WTC11 (cell line): Measurements from ENCODE around the gene ANXA11. TPM values are rescaled to one million over a fixed set of nuclear protein-coding genes. Genes with fewer than 3 reads are reported as not detected.

Experiments used
- ATAC-seq: fragments of 200-7000 bp; cut with Tn5 transposase; 2 replicates; pipeline ENCODE4 v1.10.0; 2021; ENCODE audit warnings: mild to moderate bottlenecking, moderate library complexity
- CTCF ChIA-PET: fragments of 300-600 bp; sonication (Branson Sonifier 250); formaldehyde crosslinking; loops from one replicate; lab custom pipeline; 2021; ENCODE audit warnings: antibody characterized with exemption; lab: Charles Lee
- POLR2A ChIA-PET: fragments of 350-600 bp; sonication (Branson Sonifier 250); formaldehyde crosslinking; loops from one replicate; lab custom pipeline; 2021; ENCODE audit warnings: antibody characterized with exemption; lab: Charles Lee
- DNase-seq: peaks from one replicate; pipeline ENCODE4 v3.0.0; 2021; ENCODE audit warnings: low spot score
- H3K27ac Mint-ChIP-seq: 2 replicates; pipeline ENCODE4 v1.8.0; 2021; ENCODE audit warnings: mixed read lengths
- H3K27me3 Mint-ChIP-seq: 2 replicates; pipeline ENCODE4 v1.8.0; 2021; ENCODE audit warnings: low read depth, mild to moderate bottlenecking, moderate library complexity, mixed read lengths
- H3K36me3 Mint-ChIP-seq: 2 replicates; pipeline ENCODE4 v1.8.0; 2021; ENCODE audit warnings: mixed read lengths
- H3K4me1 Mint-ChIP-seq: 2 replicates; pipeline ENCODE4 v1.8.0; 2022; ENCODE audit warnings: mixed read lengths
- H3K4me3 Mint-ChIP-seq: 2 replicates; pipeline ENCODE4 v1.8.0; 2021; ENCODE audit warnings: mild to moderate bottlenecking, moderate library complexity, mixed read lengths
- H3K9me3 Mint-ChIP-seq: 2 replicates; pipeline ENCODE4 v1.8.0; 2021; ENCODE audit warnings: mixed read lengths
- AFF4 ChIP-seq: sonication (generic); formaldehyde crosslinking; IDR thresholded peaks from 2 replicates; pipeline ENCODE4 v1.8.1; 2023; ENCODE audit warnings: mild to moderate bottlenecking, missing genetic modification reagents, borderline replicate concordance
- ATF1 ChIP-seq: sonication (generic); formaldehyde crosslinking; IDR thresholded peaks from 2 replicates; pipeline ENCODE4 v1.8.1; 2023; ENCODE audit warnings: mild to moderate bottlenecking, moderate library complexity, missing genetic modification reagents
- GABPB1 ChIP-seq: sonication (generic); formaldehyde crosslinking; IDR thresholded peaks from 2 replicates; pipeline ENCODE4 v1.8.1; 2023; ENCODE audit warnings: mild to moderate bottlenecking, missing genetic modification reagents
- JAZF1 ChIP-seq: fragments of 250-450 bp; sonication (Bioruptor Pico); IDR thresholded peaks from 2 replicates; pipeline ENCODE4 v1.9.0; 2021; ENCODE audit warnings: moderate library complexity, mild to moderate bottlenecking, inconsistent platforms
- NFATC4 ChIP-seq: fragments of 250-450 bp; sonication (Bioruptor Pico); IDR thresholded peaks from 2 replicates; pipeline ENCODE4 v1.9.0; 2021; ENCODE audit warnings: mild to moderate bottlenecking
- NR3C1 ChIP-seq: sonication (generic); formaldehyde crosslinking; conservative IDR thresholded peaks from 2 replicates; pipeline ENCODE4 v1.8.1; 2023; ENCODE audit warnings: low read depth, mild to moderate bottlenecking, missing genetic modification reagents
- TEAD4 ChIP-seq: sonication (generic); formaldehyde crosslinking; IDR thresholded peaks from 2 replicates; pipeline ENCODE4 v1.8.0; 2022; ENCODE audit warnings: mild to moderate bottlenecking, missing genetic modification reagents
- USF2 ChIP-seq: sonication (generic); formaldehyde crosslinking; IDR thresholded peaks from 2 replicates; pipeline ENCODE4 v1.8.1; 2023; ENCODE audit warnings: mild to moderate bottlenecking, missing genetic modification reagents, moderate library complexity
- ZNF232 ChIP-seq: sonication (generic); formaldehyde crosslinking; IDR thresholded peaks from 2 replicates; pipeline ENCODE4 v1.8.0; 2022; ENCODE audit warnings: mild to moderate bottlenecking, missing genetic modification reagents
- ZNF263 ChIP-seq: sonication (generic); formaldehyde crosslinking; IDR thresholded peaks from 2 replicates; pipeline ENCODE4 v1.8.1; 2022; ENCODE audit warnings: low read depth, mild to moderate bottlenecking, moderate library complexity, missing genetic modification reagents
- ZNF317 ChIP-seq: sonication (generic); formaldehyde crosslinking; IDR thresholded peaks from 2 replicates; pipeline ENCODE4 v1.8.1; 2023; ENCODE audit warnings: low read depth, mild to moderate bottlenecking, moderate library complexity, missing genetic modification reagents, borderline replicate concordance
- ZNF416 ChIP-seq: fragments of 250-450 bp; sonication (Bioruptor Pico); IDR thresholded peaks from 2 replicates; pipeline ENCODE4 v1.9.0; 2021; ENCODE audit warnings: mild to moderate bottlenecking, inconsistent platforms
- total RNA-seq: library from RNA; stranded (reverse); gene quantifications from 3 replicates; pipeline ENCODE4 v1.2.3, GENCODE V29; 2021
- TF ChIP-seq, protein P1 (sequence below): sonication (generic); formaldehyde crosslinking; IDR thresholded peaks from 2 replicates; pipeline ENCODE4 v1.8.1; 2022; ENCODE audit warnings: mild to moderate bottlenecking, missing genetic modification reagents, moderate library complexity, borderline replicate concordance
- TF ChIP-seq, protein P2 (sequence below): sonication (generic); formaldehyde crosslinking; IDR thresholded peaks from 2 replicates; pipeline ENCODE4 v1.8.1; 2022; ENCODE audit warnings: low read depth, mild to moderate bottlenecking, moderate library complexity, missing genetic modification reagents, borderline replicate concordance
- TF ChIP-seq, protein P3 (sequence below): sonication (generic); formaldehyde crosslinking; IDR thresholded peaks from 2 replicates; pipeline ENCODE4 v1.8.0; 2022; ENCODE audit warnings: mild to moderate bottlenecking, missing genetic modification reagents
- TF ChIP-seq, protein P4 (sequence below): sonication (generic); formaldehyde crosslinking; conservative IDR thresholded peaks from 2 replicates; pipeline ENCODE4 v1.8.1; 2022; ENCODE audit warnings: mild to moderate bottlenecking, missing genetic modification reagents
- TF ChIP-seq, protein P5 (sequence below): fragments of 250-450 bp; sonication (Bioruptor Pico); conservative IDR thresholded peaks from 2 replicates; pipeline ENCODE4 v1.9.0; 2021; ENCODE audit warnings: mild to moderate bottlenecking

Gene ANXA11
- total RNA-seq, 1 experiment from 2014 or later: 83.3 TPM

- Mint-ChIP-seq H3K4me3 (no peak overlapping the region), H3K27me3 (peaks cover 9% of the 10 kb centered on the region), H3K4me1 (no peaks in the 10 kb centered on the region; the same call in none of the 2 replicates), H3K9me3 (peaks cover 11% of the 10 kb centered on the region), H3K36me3 (no peaks in the 10 kb centered on the region), H3K27ac (no peak overlapping the region)
- no peak for ATAC-seq
- TF ChIP-seq GABPB1 (CRISPR knock-in tag) (no peak), ZNF263 (CRISPR knock-in tag) (no peak), TEAD4 (CRISPR knock-in tag) (no peak)
- TF ChIP-seq, protein P1, sequence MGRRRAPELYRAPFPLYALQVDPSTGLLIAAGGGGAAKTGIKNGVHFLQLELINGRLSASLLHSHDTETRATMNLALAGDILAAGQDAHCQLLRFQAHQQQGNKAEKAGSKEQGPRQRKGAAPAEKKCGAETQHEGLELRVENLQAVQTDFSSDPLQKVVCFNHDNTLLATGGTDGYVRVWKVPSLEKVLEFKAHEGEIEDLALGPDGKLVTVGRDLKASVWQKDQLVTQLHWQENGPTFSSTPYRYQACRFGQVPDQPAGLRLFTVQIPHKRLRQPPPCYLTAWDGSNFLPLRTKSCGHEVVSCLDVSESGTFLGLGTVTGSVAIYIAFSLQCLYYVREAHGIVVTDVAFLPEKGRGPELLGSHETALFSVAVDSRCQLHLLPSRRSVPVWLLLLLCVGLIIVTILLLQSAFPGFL (CRISPR knock-in tag): no peak
- no peak for DNase-seq
- CTCF ChIA-PET: interaction anchor here (0.8 kb wide), 1 partner anchor 8 kb away, joined by 3 read pairs; no protein-coding TSS in a partner anchor
- POLR2A ChIA-PET: no interaction called here
These were observed 83.1 kb downstream of the ANXA11 start for GRCh38 chr10:80122110-80122710.

DNA sequence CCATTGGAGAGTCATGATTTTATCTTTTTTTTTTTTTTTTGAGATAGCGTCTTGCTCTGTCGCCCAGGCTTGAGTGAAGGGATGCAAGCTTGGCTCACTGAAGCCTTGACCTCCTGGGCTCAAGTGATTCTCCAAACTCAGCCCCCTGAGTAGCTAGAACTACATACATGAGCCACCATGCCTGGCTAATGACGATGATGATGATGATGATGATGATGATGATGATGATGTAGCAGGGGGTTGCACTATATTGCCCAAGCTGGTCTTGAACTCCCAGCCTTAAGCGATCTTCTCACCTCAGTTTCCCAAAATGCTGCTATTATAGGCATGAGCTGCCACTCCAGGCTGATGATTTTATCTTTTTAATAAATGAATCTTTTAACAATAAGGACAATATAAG, 86.7 kb downstream of the ANXA11 start:
- ATAC-seq (no peak), DNase-seq (no peak)
- no peaks in the 10 kb centered on the region for H3K4me1 Mint-ChIP-seq
- POLR2A ChIA-PET: interaction anchor here (0.6 to 0.7 kb wide), 2 partner anchors 15 to 234 kb away, joined by 3 read pairs; no protein-coding TSS in a partner anchor
- peaks cover 11% of the 10 kb centered on the region for H3K9me3 Mint-ChIP-seq
- H3K27me3 Mint-ChIP-seq: peaks cover 9% of the 10 kb centered on the region
- CTCF ChIA-PET: interaction anchor here (0.6 to 1.9 kb wide), 4 partner anchors 15 to 60 kb away, joined by 3 to 11 read pairs (median 4); no protein-coding TSS in a partner anchor
- H3K36me3 Mint-ChIP-seq: no peaks in the 10 kb centered on the region
- H3K4me3 Mint-ChIP-seq: no peak overlapping the region
- TF ChIP-seq, protein P2, sequence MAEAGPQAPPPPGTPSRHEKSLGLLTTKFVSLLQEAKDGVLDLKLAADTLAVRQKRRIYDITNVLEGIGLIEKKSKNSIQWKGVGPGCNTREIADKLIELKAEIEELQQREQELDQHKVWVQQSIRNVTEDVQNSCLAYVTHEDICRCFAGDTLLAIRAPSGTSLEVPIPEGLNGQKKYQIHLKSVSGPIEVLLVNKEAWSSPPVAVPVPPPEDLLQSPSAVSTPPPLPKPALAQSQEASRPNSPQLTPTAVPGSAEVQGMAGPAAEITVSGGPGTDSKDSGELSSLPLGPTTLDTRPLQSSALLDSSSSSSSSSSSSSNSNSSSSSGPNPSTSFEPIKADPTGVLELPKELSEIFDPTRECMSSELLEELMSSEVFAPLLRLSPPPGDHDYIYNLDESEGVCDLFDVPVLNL (CRISPR knock-in tag): no peak
- TF ChIP-seq, protein P3, sequence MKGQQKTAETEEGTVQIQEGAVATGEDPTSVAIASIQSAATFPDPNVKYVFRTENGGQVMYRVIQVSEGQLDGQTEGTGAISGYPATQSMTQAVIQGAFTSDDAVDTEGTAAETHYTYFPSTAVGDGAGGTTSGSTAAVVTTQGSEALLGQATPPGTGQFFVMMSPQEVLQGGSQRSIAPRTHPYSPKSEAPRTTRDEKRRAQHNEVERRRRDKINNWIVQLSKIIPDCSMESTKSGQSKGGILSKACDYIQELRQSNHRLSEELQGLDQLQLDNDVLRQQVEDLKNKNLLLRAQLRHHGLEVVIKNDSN: no peak
- TF ChIP-seq, protein P4, sequence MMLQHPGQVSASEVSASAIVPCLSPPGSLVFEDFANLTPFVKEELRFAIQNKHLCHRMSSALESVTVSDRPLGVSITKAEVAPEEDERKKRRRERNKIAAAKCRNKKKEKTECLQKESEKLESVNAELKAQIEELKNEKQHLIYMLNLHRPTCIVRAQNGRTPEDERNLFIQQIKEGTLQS (CRISPR knock-in tag): no peak
- no peak for TF ChIP-seq JAZF1 (CRISPR knock-in tag)
- TF ChIP-seq, protein P5, sequence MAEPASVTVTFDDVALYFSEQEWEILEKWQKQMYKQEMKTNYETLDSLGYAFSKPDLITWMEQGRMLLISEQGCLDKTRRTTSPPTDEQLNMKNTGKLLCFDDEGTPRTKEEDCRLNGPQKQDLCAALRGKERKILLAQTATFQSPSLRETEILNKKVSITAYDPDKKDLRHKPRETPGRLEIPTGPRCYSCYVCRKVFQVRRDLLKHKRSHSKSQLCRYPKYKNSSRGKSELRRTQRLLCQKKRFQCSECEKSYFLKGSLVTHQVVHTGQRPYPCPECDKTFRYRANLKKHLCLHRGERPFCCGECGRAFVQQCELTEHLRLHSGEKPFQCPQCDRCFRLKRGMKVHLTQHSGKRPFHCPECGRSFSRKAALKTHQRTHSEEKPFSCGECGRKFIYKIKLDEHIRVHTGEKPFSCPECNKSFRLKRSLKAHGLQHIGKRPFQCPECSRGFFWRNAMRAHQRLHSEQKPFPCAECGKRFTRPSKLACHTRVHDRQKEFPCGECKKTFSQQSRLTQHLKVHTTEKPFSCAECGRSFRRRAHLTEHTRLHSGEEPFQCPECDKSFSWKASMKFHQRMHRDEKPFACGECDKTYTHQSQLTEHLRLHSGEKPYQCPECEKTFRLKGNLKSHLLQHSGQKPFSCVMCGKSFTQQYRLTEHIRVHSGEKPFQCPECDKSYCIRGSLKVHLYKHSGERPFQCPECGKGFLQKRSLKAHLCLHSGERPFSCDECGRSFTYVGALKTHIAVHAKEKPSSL (CRISPR knock-in tag): no peak
- no peak overlapping the region for H3K27ac Mint-ChIP-seq

GRCh38 chr10:80110986-80111385, 94.4 kb downstream of the ANXA11 start:
- Mint-ChIP-seq H3K27ac (no peak overlapping the region), H3K27me3 (peaks cover 7% of the 10 kb centered on the region), H3K9me3 (peaks cover 26% of the 10 kb centered on the region), H3K4me1 (peaks cover 11% of the 10 kb centered on the region), H3K4me3 (no peak overlapping the region), H3K36me3 (peaks cover 29% of the 10 kb centered on the region)
- DNase-seq: no peak
- no peak for ATAC-seq
- ChIA-PET POLR2A (no interaction called here), CTCF (interaction anchor here (0.6 kb wide), 1 partner anchor 62 kb away, joined by 3 read pairs; no protein-coding TSS in a partner anchor)
- TF ChIP-seq NFATC4 (CRISPR knock-in tag) (no peak), ZNF416 (no peak), ZNF232 (no peak), AFF4 (CRISPR knock-in tag) (no peak), ATF1 (CRISPR knock-in tag) (no peak), USF2 (CRISPR knock-in tag) (no peak), ZNF317 (CRISPR knock-in tag) (no peak), NR3C1 (no peak)
- TF ChIP-seq, protein P5 (CRISPR knock-in tag): no peak
